Measurements from ENCODE around the gene TSSK1B. TPM values are rescaled to one million over a fixed set of nuclear protein-coding genes. Genes with fewer than 3 reads are reported as not detected.

Gene TSSK1B
- total RNA-seq, 1 experiment from 2014 or later = not detected

DNA sequence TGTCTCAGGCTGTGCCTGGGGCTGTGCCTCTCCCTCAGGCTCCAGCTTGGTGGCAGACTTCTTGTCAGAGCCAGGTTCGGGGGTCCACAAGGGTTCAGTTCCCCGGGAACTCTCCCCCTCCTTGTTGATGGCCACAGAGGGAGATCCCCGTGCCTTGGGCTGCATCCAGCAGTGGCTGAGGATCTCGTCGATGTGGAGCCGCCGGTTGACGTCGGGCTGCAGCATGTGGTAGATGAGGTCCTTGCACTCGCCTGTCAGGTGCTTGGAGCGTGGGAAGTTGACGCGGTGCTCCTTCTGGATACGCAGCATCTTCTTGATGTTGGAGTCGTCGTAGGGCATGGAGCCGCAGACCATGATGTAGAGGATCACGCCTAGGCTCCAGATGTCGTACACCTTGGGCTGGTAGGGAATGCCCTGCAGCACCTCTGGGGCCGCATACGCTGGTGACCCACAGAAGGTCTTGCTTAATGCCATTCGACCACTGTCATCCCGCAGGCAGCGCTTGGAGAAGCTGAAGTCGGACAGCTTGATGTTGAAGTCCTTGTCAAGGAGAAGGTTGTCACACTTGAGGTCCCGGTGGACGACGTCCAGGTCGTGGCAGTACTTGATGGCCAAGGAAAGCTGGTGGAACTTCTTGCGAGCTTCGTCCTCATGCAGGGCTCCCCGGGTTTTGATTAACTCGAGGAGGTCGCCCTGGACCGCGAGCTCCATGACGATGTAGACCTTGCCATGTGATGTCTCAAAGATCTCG is 752 bp downstream of the TSSK1B start (continued):
- TF ChIP-seq EZH2 (IDR thresholded peaks at IDR 0.05) = no peak

GRCh38 chr5:113433071-113433470 is 1.7 kb downstream of the TSSK1B start:
- ChIA-PET RAD21 (ENCODE audit: low non-redundant PET in 1 of 2, low total read pairs in 2 of 2, uncharacterized antibody in 2 of 2, unreplicated experiment in 2 of 2) (no interaction called here), POLR2A (no interaction called here), CTCF (no interaction called here)
- no peak for ATAC-seq
- Histone ChIP-seq H3K79me2 (ENCODE audit: insufficient read depth, low read length) (no peaks in the 10 kb centered on the region), H3K27ac (ENCODE audit: low read depth, low read length) (no peak overlapping the region), H3K9me3 (ENCODE audit: control insufficient read depth in 1 of 2, insufficient read depth in 1 of 2, low read depth in 1 of 2, low read length in 2 of 2) (no peaks in the 10 kb centered on the region), H3K4me3 (replicated peaks in 1 of 2; ENCODE audit: low read depth in 1 of 2, low read length in 2 of 2) (no peak overlapping the region), H3K36me3 (ENCODE audit: control insufficient read depth in 1 of 2, insufficient read depth in 2 of 2, low read length in 2 of 2) (no peaks in the 10 kb centered on the region), H3K4me2 (ENCODE audit: low read length) (no peak overlapping the region), H2AFZ (ENCODE audit: low read depth, low read length, poor library complexity, severe bottlenecking) (no peak overlapping the region), H3K27me3 (ENCODE audit: insufficient read depth, low read length) (no peaks in the 10 kb centered on the region), H3K4me1 (ENCODE audit: control insufficient read depth in 1 of 2, insufficient read depth in 2 of 2, low read length in 2 of 2) (no peaks in the 10 kb centered on the region), H3K9ac (ENCODE audit: low read length) (no peak overlapping the region), H4K20me1 (ENCODE audit: insufficient read depth) (no peaks in the 10 kb centered on the region), H3K9me2 (ENCODE audit: insufficient read depth) (no peaks in the 10 kb centered on the region)
- no TSS peak for BruUV-seq (replicated peaks)
- DNase-seq (ENCODE audit: low read depth, low spot score) = no peak
- intact Hi-C loops (cut with micrococcal nuclease) = no loop called here
- TF ChIP-seq POLR2A (IDR thresholded peaks at IDR 0.05; ENCODE audit: borderline replicate concordance, extremely low read depth, insufficient read depth, insufficient read length) (no peak), SIN3A (IDR thresholded peaks at IDR 0.05; ENCODE audit: low read depth) (no peak), MAX (IDR thresholded peaks at IDR 0.05) (no peak)
- TF ChIP-seq, protein P1, sequence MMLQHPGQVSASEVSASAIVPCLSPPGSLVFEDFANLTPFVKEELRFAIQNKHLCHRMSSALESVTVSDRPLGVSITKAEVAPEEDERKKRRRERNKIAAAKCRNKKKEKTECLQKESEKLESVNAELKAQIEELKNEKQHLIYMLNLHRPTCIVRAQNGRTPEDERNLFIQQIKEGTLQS (IDR thresholded peaks at IDR 0.05) = no peak

GRCh38 chr5:113427871-113428574 is 6.8 kb downstream of the TSSK1B start:
- ChIA-PET CTCF (no interaction called here), POLR2A (no interaction called here), RAD21 (ENCODE audit: low non-redundant PET in 1 of 2, low total read pairs in 2 of 2, uncharacterized antibody in 2 of 2, unreplicated experiment in 2 of 2) (no interaction called here)
- intact Hi-C loops (cut with micrococcal nuclease) = loop anchor here (10.0 kb wide), 1 partner anchor 63 kb away; no protein-coding TSS in a partner anchor
- Histone ChIP-seq H3K4me2 (ENCODE audit: low read length) (no peak overlapping the region), H4K20me1 (ENCODE audit: insufficient read depth) (no peaks in the 10 kb centered on the region), H3K27ac (ENCODE audit: low read depth, low read length) (no peak overlapping the region), H3K4me3 (replicated peaks in 1 of 2; ENCODE audit: low read depth in 1 of 2, low read length in 2 of 2) (no peak overlapping the region), H3K4me1 (ENCODE audit: control insufficient read depth in 1 of 2, insufficient read depth in 2 of 2, low read length in 2 of 2) (no peaks in the 10 kb centered on the region), H3K9me3 (ENCODE audit: control insufficient read depth in 1 of 2, insufficient read depth in 1 of 2, low read depth in 1 of 2, low read length in 2 of 2) (no peaks in the 10 kb centered on the region), H3K9me2 (ENCODE audit: insufficient read depth) (no peaks in the 10 kb centered on the region), H3K36me3 (ENCODE audit: control insufficient read depth in 1 of 2, insufficient read depth in 2 of 2, low read length in 2 of 2) (no peaks in the 10 kb centered on the region), H2AFZ (ENCODE audit: low read depth, low read length, poor library complexity, severe bottlenecking) (no peak overlapping the region), H3K27me3 (ENCODE audit: insufficient read depth, low read length) (no peaks in the 10 kb centered on the region), H3K79me2 (ENCODE audit: insufficient read depth, low read length) (no peaks in the 10 kb centered on the region), H3K9ac (ENCODE audit: low read length) (no peak overlapping the region)
- BruUV-seq (replicated peaks) = no TSS peak
- peak; percentile 57; the same call in 1 of the 2 replicates for ATAC-seq
- DNase-seq (ENCODE audit: low read depth, low spot score) = no peak
- TF ChIP-seq YY1 (IDR thresholded peaks at IDR 0.05; ENCODE audit: extremely low read depth, insufficient replicate concordance, low read depth, low read length) (no peak), EZH2 (IDR thresholded peaks at IDR 0.05) (no peak), ZFX (IDR thresholded peaks at IDR 0.05) (no peak), SIN3A (IDR thresholded peaks at IDR 0.05; ENCODE audit: low read depth) (no peak), FOSL1 (IDR thresholded peaks at IDR 0.05; ENCODE audit: low read depth) (no peak), CTCF (IDR thresholded peaks at IDR 0.05 in 2 of 3, conservative IDR thresholded peaks at IDR 0.05 in 1 of 3; ENCODE audit: borderline replicate concordance in 1 of 3, insufficient read depth in 1 of 3, low read depth in 2 of 3, low read length in 2 of 3) (0 out of 6 replicates have a peak, but pooled peaks of 1 of the 3 experiments have one; percentile 4), ELF1 (IDR thresholded peaks at IDR 0.05; ENCODE audit: borderline replicate concordance, low read depth) (no peak)

All from HCT116 (cell line).